ENCODE results near the gene NTN5. TPM values are rescaled to one million over a fixed set of nuclear protein-coding genes. Genes with fewer than 3 reads are reported as not detected.
"Not testable (repeated sequence)": the region's sequence is repeated elsewhere in the genome, so short reads cannot be mapped to it uniquely, and the experiment has no call there.

Gene NTN5
- total and polyA plus RNA-seq, 10 of the 15 experiments (the other 5 are each of a cell fraction or from before 2014, with no cell fraction given): 0.07 to 0.22 TPM; not detected in 8

DNA sequence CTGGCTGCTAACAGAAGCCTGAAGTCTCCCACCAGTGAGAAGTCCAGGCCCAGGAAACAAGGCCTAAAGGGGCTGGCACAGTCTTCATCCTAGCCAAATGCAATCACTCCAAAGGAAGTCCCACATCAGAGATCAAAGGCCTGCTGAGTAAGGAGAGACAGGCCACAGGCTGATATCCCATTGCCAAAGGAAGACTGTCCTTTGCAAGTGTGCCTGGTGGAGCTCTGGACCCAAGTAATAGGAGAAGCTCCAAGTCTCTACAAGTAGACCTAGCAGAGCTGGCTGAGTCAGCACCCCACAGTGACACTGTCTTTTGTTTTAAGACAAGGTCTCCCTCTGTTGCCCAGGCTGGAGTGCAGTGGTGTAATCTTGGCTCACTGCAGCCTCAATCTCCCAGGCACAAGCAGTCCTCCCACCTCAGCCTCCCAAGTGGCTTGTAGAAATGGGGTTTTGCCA, 40.1 kb downstream of the NTN5 start:
- peaks cover 5% of the 10 kb centered on the region for H3K79me2 ChIP-seq (ENCODE audit: control insufficient read depth, insufficient read depth, low read length)
- H4K20me1 ChIP-seq (ENCODE audit: control insufficient read depth, insufficient read depth): no peaks in the 10 kb centered on the region
- no peaks in the 10 kb centered on the region for H3K27me3 ChIP-seq (replicated peaks in 1 of 2; ENCODE audit: control insufficient read depth in 2 of 2, insufficient read depth in 2 of 2, low read length in 1 of 2)
- RAD21 ChIA-PET (ENCODE audit: unreplicated experiment): interaction anchor here (1.6 to 3.4 kb wide), 5 partner anchors 9 to 48 kb away, joined by 4 to 16 read pairs (median 10); partner anchors contain the start of genes CA11, RPL18 and SPHK2
- H3K27ac ChIP-seq (ENCODE audit: control insufficient read depth, insufficient read depth): no peak overlapping the region
- H3K36me3 ChIP-seq (ENCODE audit: control insufficient read depth in 2 of 2, insufficient read depth in 2 of 2, low read length in 1 of 2): peaks cover 4 to 5% of the 10 kb centered on the region in 2 experiments; a peak in 3 of 4 replicates
- POLR2A ChIA-PET: interaction anchor here (0.7 to 3.3 kb wide), 5 partner anchors 11 to 361 kb away, joined by 3 to 62 read pairs (median 7); partner anchors contain the start of genes CA11, RPL18, RUVBL2 and SPHK2
- no peak overlapping the region for H3K4me2 ChIP-seq (ENCODE audit: control insufficient read depth, insufficient read depth)
- H3K4me3 ChIP-seq: no peak overlapping the region
- DNase-seq (ENCODE audit: low read depth, low spot score) (no peak), ATAC-seq (no peak), FAIRE-seq (peak; percentile 23)
- H3K9ac ChIP-seq (ENCODE audit: control insufficient read depth, insufficient read depth, low read length): no peak overlapping the region
- intact Hi-C loops (cut with micrococcal nuclease; ENCODE audit: unreplicated experiment) (loop anchor here (10.0 kb wide), 1 partner anchor 332 kb away; the partner anchor contains the start of gene FTL), in situ Hi-C loops (cut with MboI) (loop anchor here (25.0 kb wide), 1 partner anchor 1255 kb away; the partner anchor contains the start of genes AKT1S1, IL4I1 and TBC1D17)
- CTCF ChIA-PET: interaction anchor here (0.8 to 2.2 kb wide), 3 partner anchors 13 to 45 kb away, joined by 4 to 9 read pairs (median 6); partner anchors contain the start of genes RPL18 and SPHK2
- SMC1A ChIA-PET (ENCODE audit: uncharacterized antibody, unreplicated experiment): interaction anchor here (1.2 to 2.8 kb wide), 4 partner anchors 10 to 15 kb away, joined by 3 to 22 read pairs (median 9); partner anchors contain the start of genes CA11, RPL18 and SPHK2
- no peaks in the 10 kb centered on the region for H3K9me3 ChIP-seq (replicated peaks; ENCODE audit: control insufficient read depth, insufficient read depth, low read length)
- H3K4me1 ChIP-seq (ENCODE audit: control insufficient read depth, insufficient read depth, low read length): peaks cover 20% of the 10 kb centered on the region
- TF ChIP-seq ATF7 (IDR thresholded peaks at IDR 0.05; ENCODE audit: low read depth) (no peak), MLLT1 (IDR thresholded peaks at IDR 0.05) (no peak), NFYA (IDR thresholded peaks at IDR 0.05; ENCODE audit: borderline replicate concordance, low read depth, low read length) (no peak), ZNF24 (IDR thresholded peaks at IDR 0.05) (no peak), FOS (IDR thresholded peaks at IDR 0.05; ENCODE audit: borderline replicate concordance, extremely low read depth, insufficient read length) (no peak)
- no peak overlapping the region for H2AFZ ChIP-seq (ENCODE audit: control insufficient read depth, low read depth, low read length)
- no TSS peak for BruUV-seq (replicated peaks)

DNA sequence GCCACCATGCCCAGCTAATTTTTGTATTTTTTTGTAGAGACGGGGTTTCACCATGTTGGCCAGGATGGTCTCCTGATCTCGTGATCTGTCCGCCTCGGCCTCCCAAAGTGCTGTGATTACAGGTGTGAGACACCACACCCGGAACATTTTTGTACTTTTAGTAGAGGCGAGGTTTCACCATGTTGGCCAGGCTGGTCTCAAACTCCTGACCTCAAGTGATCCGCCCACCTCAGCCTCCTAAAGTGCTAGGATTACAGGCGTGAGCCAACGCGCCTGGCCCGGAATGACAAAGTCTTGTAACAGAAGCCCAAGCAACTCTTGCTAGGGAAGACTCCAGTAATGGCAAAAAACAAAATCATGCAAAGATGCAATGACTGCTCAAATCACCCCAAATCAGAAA, 40.5 kb downstream of the NTN5 start:
- CTCF ChIA-PET: interaction anchor here (0.8 to 2.2 kb wide), 3 partner anchors 13 to 45 kb away, joined by 4 to 9 read pairs (median 6); partner anchors contain the start of genes RPL18 and SPHK2
- in situ Hi-C loops (cut with MboI): loop anchor here (25.0 kb wide), 1 partner anchor 1255 kb away; the partner anchor contains the start of genes AKT1S1, IL4I1 and TBC1D17
- not testable (repeated sequence) for BruUV-seq (replicated peaks)

More for the DNA sequence above, 40.5 kb downstream of the NTN5 start:
- RAD21 ChIA-PET (ENCODE audit: unreplicated experiment): interaction anchor here (1.6 to 3.4 kb wide), 5 partner anchors 8 to 48 kb away, joined by 4 to 16 read pairs (median 10); partner anchors contain the start of genes CA11, RPL18 and SPHK2
- not testable (repeated sequence) for H3K4me2 ChIP-seq (ENCODE audit: control insufficient read depth, insufficient read depth); H3K9me3 ChIP-seq (replicated peaks; ENCODE audit: control insufficient read depth, insufficient read depth, low read length); H3K9ac ChIP-seq (ENCODE audit: control insufficient read depth, insufficient read depth, low read length); H3K4me3 ChIP-seq; FAIRE-seq; H4K20me1 ChIP-seq (ENCODE audit: control insufficient read depth, insufficient read depth); H3K36me3 ChIP-seq (ENCODE audit: control insufficient read depth in 2 of 2, insufficient read depth in 2 of 2, low read length in 1 of 2); H3K79me2 ChIP-seq (ENCODE audit: control insufficient read depth, insufficient read depth, low read length); H3K27me3 ChIP-seq (replicated peaks in 1 of 2; ENCODE audit: control insufficient read depth in 2 of 2, insufficient read depth in 2 of 2, low read length in 1 of 2); H3K27ac ChIP-seq (ENCODE audit: control insufficient read depth, insufficient read depth); DNase-seq (ENCODE audit: low read depth, low spot score); ATAC-seq; H2AFZ ChIP-seq (ENCODE audit: control insufficient read depth, low read depth, low read length)
- peaks cover 20% of the 10 kb centered on the region for H3K4me1 ChIP-seq (ENCODE audit: control insufficient read depth, insufficient read depth, low read length)
- SMC1A ChIA-PET (ENCODE audit: uncharacterized antibody, unreplicated experiment): interaction anchor here (0.6 to 2.8 kb wide), 2 partner anchors 9 to 311 kb away, joined by 3 to 22 read pairs; no protein-coding TSS in a partner anchor
- POLR2A ChIA-PET: interaction anchor here (0.6 to 3.3 kb wide), 3 partner anchors 11 to 268 kb away, joined by 5 to 62 read pairs (median 15); partner anchors contain the start of genes CA11, RPL18, SPHK2 and SYNGR4
- 95% methylated on average over 11 of the region's 11 CpGs for WGBS (ENCODE audit: insufficient coverage, insufficient replicate concordance, low lambda C conversion rate, missing lambda C conversion rate)
- intact Hi-C loops (cut with micrococcal nuclease; ENCODE audit: unreplicated experiment): loop anchor here (10.0 kb wide), 1 partner anchor 333 kb away; the partner anchor contains the start of gene FTL

All from GM12878 (cell line).